NCI-H1092 (cell line): ENCODE data around the gene PGAM2.

Experiments used
- DNase-seq: peaks from one replicate; lab custom pipeline; 2025; lab: John Stamatoyannopoulos, UW

The PGAM2 gene

DNA sequence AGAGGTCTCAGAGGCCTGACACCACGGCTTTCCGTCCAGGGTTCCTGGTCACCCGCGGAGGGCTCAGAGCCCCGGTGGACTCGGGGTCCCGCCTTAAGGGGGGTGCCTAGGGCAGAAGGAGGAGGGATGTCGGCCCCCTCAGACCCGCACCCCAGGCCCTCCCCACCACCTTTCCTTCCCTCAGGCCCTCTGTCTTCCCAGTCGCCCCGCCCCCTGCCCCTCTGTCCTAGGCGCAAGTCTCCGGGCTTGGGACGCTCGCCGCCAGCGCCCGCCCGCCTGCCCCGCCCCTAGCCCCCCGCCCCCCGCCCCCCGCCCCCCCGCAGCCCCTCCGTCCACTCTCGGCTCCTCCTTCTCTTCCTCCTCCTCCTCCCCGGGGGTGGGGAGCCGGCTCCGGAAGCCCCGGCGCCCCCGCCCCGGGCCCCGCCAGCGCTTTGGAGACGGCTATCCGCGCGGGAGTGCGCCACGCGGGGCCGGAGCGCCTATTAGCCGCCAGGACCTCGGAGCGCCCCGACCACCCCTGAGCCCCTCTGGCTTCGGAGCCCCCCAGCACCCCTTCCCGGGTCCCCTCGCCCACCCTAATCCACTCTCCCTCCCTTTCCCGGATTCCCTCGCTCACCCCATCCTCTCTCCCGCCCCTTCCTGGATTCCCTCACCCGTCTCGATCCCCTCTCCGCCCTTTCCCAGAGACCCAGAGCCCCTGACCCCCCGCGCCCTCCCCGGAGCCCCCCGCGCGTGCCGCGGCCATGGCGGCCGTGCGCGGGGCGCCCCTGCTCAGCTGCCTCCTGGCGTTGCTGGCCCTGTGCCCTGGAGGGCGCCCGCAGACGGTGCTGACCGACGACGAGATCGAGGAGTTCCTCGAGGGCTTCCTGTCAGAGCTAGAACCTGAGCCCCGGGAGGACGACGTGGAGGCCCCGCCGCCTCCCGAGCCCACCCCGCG, 38.8 kb upstream of the PGAM2 start, which contains the start of gene AEBP1:
TSS of gene AEBP1 (plus strand) at position 423 of the 937 bp plus-strand sequence. CDS start at position 744, 321 bp downstream.
- DNase-seq = no peak

- DNase-seq = no peak
Observed at GRCh38 chr7:44103566-44103922, 38.2 kb upstream of the PGAM2 start.

DNA sequence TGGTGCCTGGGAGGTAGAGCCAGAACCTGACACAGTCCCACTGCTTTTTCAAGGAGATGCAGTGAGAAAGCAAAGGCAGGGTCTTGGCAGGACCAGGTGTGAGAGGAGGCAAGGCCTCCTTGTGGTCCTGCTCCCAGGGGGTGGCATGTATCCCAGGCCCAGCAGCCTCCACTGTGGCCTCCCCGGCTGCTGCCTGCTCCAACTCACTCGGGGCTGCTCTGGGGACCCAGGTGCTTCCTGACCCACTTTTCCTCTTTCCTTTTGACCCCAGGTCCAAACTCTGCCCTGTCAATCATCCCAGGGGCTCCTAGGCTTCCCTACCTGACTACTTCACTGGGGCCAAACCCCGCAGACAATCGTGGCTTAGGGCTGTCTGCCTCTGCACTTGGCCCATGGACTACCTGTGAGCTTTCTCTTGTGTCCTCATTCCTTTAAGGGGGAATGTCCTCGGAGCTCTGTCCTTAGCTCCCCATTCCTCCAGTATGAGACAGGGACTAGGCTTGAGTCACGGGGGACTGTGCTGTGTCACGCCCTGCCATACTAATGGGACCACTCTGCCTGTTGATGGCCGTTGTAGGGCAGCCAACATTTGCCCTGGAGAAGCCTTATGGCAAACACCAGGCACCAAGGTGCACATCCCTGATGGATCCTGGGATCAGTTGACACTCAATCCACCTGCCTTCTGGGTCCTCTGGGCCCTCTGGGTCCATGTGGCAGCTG, 37.6 kb upstream of the PGAM2 start:
- no peak for DNase-seq

GRCh38 chr7:44101966-44102845, 36.8 kb upstream of the PGAM2 start:
- no peak for DNase-seq

GRCh38 chr7:44101303-44101965, 36.1 kb upstream of the PGAM2 start:
- no peak for DNase-seq

DNA sequence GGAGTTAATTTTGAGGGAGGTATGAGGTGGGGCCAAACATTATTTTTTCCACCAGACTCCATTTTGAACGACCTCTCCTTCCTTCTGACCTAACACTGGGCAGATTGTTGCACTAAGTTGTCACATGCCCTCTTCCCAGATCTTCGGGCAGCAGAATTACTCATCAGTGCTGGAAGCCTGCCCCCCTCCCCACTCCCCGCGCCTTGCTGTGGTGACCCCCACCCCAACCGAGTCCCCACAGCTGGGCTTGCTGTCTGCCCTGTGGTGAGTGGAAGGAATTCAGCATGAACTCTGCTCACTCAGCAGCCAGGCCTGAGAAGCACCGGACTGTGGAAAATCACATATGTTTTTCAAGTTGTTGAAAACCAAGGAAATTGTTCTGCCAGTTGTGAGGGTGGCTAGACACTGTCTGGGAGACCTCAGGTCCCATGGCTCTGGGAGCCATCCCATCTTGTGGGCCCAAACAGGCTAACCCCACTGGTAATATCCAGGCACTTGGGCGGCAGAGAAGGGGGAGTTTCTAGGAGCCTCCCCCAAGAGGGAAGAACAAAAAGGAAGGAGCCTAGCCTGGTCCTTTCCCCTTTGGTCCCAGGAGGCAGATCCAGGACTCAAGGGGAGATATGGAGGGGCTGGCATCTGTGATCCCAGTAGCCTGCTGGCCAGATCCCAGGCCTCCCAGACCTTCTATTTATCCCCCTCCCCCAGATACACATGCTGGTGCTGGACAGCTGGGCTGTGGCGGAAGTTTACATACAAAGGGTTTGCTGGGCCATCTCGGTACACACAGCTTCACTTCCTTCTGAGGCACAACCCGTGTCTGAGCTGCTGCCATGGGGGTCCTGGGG, 35.3 kb upstream of the PGAM2 start:
- no peak for DNase-seq

DNA sequence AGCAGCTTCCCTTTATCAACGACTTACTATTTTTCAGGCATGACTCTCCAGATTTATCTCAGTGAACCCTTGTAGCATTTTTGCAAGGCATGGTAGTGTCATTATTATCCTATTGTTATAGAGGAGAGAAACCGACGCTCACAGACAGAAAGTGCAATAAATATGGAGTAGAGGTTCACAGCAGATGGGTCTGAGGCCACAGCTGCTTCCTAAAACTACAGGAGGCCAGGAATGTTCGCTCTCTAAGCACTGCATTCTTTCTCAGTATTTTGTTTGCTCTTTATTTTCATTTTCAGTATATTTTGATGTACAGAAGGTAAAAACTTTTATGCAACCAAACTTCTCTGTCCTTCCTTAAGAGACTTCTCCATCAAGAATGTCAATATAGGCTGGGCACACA, 34.3 kb upstream of the PGAM2 start:
- no peak for DNase-seq

DNA sequence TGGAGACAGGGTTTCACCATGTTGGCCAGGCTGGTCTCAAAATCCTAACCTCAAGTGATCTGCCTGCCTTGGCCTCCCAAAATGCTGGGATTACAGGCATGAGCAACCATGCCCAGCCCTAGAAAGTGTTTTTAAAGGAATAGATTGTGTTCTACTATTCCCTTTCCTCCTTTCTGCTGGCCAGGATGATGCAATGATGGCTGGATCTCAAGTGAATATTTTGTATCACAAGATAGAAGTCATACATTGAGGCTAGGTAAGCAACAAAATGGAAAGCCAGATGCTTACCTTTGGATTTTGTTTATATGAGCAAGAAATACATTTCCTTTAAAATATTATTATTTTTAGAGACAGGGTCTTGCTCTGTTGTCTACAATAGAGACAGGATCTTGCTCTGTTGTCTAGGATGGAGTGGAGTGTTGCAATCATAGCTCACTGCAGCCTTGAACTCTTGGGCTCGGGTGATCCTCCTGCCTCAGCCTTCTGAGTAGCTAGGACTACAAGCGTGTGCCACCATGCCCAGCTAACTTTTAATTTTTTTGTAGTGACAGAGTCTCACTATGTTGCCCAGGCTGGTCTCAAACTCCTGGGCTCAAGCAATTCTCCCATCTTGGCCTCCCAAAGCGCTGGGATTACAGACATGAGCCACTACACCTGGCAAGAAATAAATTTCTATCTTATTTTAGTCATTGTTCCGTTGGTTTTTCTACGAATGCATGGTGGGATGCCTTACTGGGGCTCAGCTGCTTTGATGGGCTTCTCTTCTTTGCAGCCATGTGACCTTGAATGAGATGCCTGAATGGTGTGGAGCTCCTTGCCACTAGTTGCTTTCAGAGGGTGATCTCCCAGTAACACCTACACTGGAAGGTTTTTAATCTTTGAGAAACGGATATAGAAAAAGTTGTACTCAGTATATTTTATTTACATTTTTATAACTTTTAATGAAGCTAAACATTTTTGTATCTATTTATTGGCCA, 33.0 kb upstream of the PGAM2 start:
- no peak for DNase-seq

DNA sequence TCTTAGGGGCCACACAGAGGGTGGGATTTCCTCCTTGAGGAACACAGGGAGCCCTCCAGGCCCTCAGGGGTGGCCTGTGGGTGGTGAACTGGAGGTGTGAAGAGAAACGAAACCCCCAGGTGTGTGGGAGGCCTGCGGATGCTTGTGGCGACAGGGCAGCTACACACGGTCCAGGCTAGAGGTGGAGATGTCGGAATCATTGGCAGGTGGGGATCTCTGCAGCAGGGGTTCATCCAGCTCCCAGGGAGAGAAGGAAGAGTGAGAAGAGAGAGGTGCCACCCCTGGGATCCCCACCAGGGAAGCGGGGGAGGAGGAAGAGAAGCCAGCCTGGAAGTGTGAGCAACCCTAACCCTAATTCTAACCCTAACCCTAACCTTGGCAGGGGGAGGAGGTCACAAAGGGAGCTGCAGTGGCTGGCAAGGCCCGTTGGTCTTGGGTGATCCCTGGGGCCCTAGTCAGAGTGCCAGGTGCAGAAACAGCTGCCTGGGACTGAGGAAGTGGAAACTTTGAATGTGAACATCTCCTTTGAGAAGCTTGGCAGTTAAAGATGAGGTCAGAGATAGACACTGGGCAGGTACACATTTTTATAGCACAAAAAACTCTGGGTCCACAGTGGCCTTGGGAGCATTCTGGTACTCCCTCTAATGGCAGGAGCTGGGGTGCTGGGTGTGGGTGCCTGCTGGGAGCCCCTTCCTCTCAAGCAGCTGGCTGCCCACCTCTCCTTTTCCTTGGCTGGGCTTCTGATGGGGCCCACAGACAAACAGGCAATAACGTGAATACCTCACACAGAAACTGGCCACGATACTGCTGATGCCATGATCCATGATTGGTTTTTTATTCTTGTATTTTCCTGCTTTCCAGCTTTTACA, 31.9 kb upstream of the PGAM2 start:
- no peak for DNase-seq

DNA sequence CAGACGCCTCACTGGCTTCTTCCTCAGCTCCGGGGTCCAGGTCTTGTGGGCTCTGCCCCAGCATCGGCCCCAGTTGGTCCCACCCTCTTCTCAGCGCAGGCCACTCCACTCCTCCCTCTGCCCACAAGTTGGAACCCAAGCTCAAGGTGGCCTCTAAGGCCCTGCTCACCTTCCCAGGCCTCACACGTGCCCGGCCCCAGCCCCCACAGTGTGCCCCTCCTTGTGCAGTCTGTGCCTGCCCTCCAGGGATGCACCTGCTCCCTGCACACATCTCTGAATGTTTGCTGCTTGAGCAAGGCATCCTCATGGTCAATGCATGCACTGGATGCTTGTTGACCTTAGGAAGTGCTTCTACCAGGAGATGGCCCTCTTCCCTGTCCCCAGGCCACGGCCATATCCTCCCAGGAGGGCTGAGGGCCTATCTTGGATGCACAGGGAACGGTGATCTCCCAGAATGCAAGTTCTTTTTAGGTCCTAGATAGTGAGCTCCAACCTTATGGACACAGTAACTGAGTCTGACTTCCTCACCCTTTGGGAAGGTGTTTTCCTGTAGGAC, 31.0 kb upstream of the PGAM2 start:
- DNase-seq = no peak

GRCh38 chr7:44095781-44096180, 30.4 kb upstream of the PGAM2 start:
- no peak for DNase-seq

- DNase-seq = no peak
Observed at GRCh38 chr7:44094883-44095592, 29.7 kb upstream of the PGAM2 start.

DNA sequence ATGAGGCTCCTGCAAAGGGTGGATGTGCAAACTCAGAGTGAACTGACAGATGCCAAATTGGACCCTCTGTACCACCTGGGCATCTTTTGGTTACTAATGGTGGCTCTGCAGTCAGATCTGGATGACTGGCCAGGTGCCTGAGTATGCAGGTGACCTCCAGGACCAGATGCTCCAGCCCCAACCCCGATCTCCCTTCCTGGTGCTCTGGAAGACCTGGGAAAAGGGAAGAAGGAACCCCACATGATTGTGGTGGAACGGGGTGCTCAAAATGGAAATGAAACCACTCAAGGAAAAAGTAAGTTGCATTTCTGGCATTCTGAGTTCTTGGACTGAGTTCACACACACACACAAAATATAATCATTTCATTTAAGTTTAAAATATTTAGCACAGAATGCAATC, 29.0 kb upstream of the PGAM2 start:
- no peak for DNase-seq

GRCh38 chr7:44093102-44093641, 27.8 kb upstream of the PGAM2 start:
- no peak for DNase-seq

DNA sequence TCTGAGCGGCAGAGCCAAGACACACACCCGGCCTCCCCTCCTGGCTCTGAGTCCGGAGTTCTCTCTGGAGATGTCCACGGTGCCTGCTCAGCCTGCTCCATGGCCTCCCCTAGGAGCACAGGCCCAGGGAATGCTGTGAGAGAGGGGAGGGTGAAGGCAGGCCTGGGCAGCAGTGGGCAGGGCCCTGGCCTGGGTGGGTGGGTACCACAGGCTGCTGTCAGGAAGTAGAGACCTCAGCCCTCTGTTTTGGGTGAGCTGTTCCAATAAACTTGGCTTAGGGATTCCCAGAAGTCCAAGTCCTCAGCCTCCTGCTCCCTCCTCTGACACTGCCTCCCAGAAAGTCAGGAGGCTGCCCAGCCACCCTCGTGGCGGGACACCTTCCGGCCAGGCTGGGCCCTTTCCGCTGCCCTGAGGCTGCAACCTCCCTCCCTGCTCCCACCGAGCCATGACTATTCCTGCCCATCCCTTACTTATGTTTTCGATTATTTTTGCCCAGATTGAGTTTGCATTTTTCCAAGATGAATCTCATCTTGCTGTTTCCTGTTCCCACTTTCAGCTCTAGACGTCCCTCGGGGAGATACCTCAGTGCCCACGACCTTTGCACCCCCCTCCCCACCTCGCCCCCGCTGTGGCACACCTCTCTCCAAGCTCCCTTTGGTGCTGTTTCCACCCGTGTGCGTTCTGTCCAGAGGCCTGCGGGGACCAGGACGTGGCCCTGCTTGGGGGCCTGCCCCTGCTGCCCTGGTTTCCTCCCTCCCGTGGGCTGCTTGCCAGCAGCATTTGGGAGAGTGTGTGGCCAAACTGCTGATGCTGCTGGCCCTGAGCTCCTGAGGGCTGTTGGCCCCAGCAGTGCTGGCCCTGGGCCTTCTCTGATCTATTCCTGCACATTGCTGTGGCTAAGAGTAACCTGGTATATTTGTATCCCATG, 22.8 kb upstream of the PGAM2 start:
- DNase-seq = no peak

GRCh38 chr7:44086627-44087026, 21.3 kb upstream of the PGAM2 start:
- no peak for DNase-seq
